Calu3 (cell line): ENCODE results near the gene DOHH. TPM values are rescaled to one million over a fixed set of nuclear protein-coding genes. Genes with fewer than 3 reads are reported as not detected.
"Not testable (repeated sequence)": the region's sequence is repeated elsewhere in the genome, so short reads cannot be mapped to it uniquely, and the experiment has no call there.

Experiments
- BruUV-seq: library from RNA; stranded (reverse); fragments of 400-500 nt; replicated peaks from 2 replicates; lab custom pipeline; 2021; lab: Mats Ljungman, UMichigan
- CTCF ChIA-PET: fragments of 300-600 bp; sonication (Branson Sonifier 250); formaldehyde crosslinking; loops from one replicate; lab custom pipeline; 2022; ENCODE audit warnings: antibody characterized with exemption; lab: Charles Lee
- DNase-seq: peaks from one replicate; pipeline ENCODE4 v3.0.0; 2022
- H3K27ac Mint-ChIP-seq: one replicate; pipeline ENCODE4 v1.8.0; 2022; ENCODE audit warnings: mixed read lengths; ENCODE audit not compliant: unreplicated experiment
- H3K27me3 Mint-ChIP-seq: one replicate; pipeline ENCODE4 v1.8.0; 2022; ENCODE audit warnings: mixed read lengths; ENCODE audit not compliant: unreplicated experiment
- H3K36me3 Mint-ChIP-seq: one replicate; pipeline ENCODE4 v1.8.0; 2022; ENCODE audit warnings: mild to moderate bottlenecking, moderate library complexity, mixed read lengths; ENCODE audit not compliant: insufficient read depth, unreplicated experiment
- H3K4me1 Mint-ChIP-seq: one replicate; pipeline ENCODE4 v1.8.0; 2022; ENCODE audit warnings: mild to moderate bottlenecking, low read depth, mixed read lengths; ENCODE audit not compliant: unreplicated experiment
- H3K4me3 Mint-ChIP-seq: one replicate; pipeline ENCODE4 v1.8.0; 2022; ENCODE audit warnings: mild to moderate bottlenecking, low read depth, moderate library complexity, mixed read lengths; ENCODE audit not compliant: unreplicated experiment
- H3K9me3 Mint-ChIP-seq: one replicate; pipeline ENCODE4 v1.8.0; 2022; ENCODE audit warnings: low read depth, mixed read lengths; ENCODE audit not compliant: unreplicated experiment
- CTCF ChIP-seq: fragments of 200-600 bp; IDR thresholded peaks from one replicate; pipeline ENCODE4 v1.8.0; 2022; ENCODE audit warnings: antibody characterized with exemption; ENCODE audit not compliant: unreplicated experiment
- intact Hi-C: fragments of 100-400 bp; cut with micrococcal nuclease; formaldehyde crosslinking; loops from one replicate; pipeline ENCODE4 v1.10.0; 2022; ENCODE audit not compliant: unreplicated experiment
- total RNA-seq: library from RNA; stranded (reverse); gene quantifications from 2 replicates; pipeline ENCODE4 v1.2.3, GENCODE V29; 2022

DOHH gene
- total RNA-seq, 1 experiment from 2014 or later: 11.6 TPM

- no peak for TF ChIP-seq CTCF
- no peak overlapping the region for H3K4me3 Mint-ChIP-seq
- H3K36me3 Mint-ChIP-seq: peaks cover 33% of the 10 kb centered on the region
- H3K9me3 Mint-ChIP-seq: no peaks in the 10 kb centered on the region
- H3K27ac Mint-ChIP-seq: no peak overlapping the region
- H3K27me3 Mint-ChIP-seq: no peaks in the 10 kb centered on the region
- CTCF ChIA-PET: no interaction called here
- intact Hi-C loops: no loop called here
- no peak for DNase-seq
- H3K4me1 Mint-ChIP-seq: no peaks in the 10 kb centered on the region
- BruUV-seq: no TSS peak
Measured at GRCh38 chr19:3530389-3530788, 29.9 kb upstream of the DOHH start.

DNA sequence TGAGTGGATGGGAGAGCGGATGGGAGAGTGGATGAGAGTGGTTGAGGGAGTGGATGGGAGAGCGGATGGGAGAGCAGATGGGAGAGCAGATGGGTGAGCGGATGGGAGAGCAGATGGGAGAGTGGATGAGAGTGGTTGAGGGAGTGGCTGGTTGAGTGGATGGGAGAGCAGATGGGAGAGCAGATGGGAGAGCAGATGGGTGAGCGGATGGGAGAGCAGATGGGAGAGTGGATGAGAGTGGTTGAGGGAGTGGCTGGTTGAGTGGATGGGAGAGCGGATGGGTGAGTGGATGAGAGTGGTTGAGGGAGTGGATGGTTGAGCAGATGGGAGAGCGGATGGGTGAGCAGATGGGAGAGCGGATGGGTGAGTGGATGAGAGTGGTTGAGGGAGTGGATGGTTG is 28.8 kb upstream of the DOHH start:
- intact Hi-C loops, H3K4me1 Mint-ChIP-seq, H3K4me3 Mint-ChIP-seq, H3K27me3 Mint-ChIP-seq, BruUV-seq, H3K27ac Mint-ChIP-seq, DNase-seq, CTCF ChIA-PET, H3K9me3 Mint-ChIP-seq: not testable (repeated sequence)
- peaks cover 22% of the 10 kb centered on the region for H3K36me3 Mint-ChIP-seq

GRCh38 chr19:3528539-3529211 is 28.2 kb upstream of the DOHH start:
- Mint-ChIP-seq H3K36me3 (peaks cover 25% of the 10 kb centered on the region), H3K27me3 (no peaks in the 10 kb centered on the region), H3K9me3 (no peaks in the 10 kb centered on the region), H3K27ac (no peak overlapping the region), H3K4me3 (no peak overlapping the region), H3K4me1 (no peaks in the 10 kb centered on the region)
- no peak for DNase-seq
- intact Hi-C loops: no loop called here
- BruUV-seq: no TSS peak
- CTCF ChIA-PET: interaction anchor here (0.6 kb wide), 1 partner anchor 161 kb away, joined by 3 read pairs; no protein-coding TSS in a partner anchor
- TF ChIP-seq CTCF: no peak

DNA sequence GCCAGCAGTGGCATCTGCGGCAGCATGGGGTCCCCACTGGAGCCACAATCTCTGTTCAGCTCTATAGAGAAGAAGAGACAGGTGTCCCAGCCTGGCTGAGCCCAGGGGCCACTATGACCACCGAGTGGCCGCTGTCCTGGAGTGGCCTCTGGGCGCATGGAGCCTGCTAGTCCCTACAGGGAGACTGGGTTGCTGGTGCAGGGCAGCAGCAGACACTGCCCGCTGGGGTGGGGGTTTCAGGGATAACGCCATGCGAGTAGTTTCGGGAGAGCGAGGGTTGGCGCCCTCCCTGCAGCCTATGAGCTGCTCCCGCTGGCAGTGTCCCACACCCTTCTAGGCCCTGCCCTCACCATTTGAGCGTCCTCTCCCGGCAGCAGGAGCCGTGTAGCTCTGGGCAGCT is 27.6 kb upstream of the DOHH start:
- intact Hi-C loops: no loop called here
- no peaks in the 10 kb centered on the region for H3K4me1 Mint-ChIP-seq
- no peak overlapping the region for H3K4me3 Mint-ChIP-seq
- H3K36me3 Mint-ChIP-seq: peaks cover 21% of the 10 kb centered on the region
- TF ChIP-seq CTCF: no peak
- no peaks in the 10 kb centered on the region for H3K9me3 Mint-ChIP-seq
- no peak for DNase-seq
- H3K27ac Mint-ChIP-seq: no peak overlapping the region
- no TSS peak for BruUV-seq
- CTCF ChIA-PET: interaction anchor here (0.6 kb wide), 2 partner anchors 30 to 162 kb away, joined by 3 read pairs; no protein-coding TSS in a partner anchor
- no peaks in the 10 kb centered on the region for H3K27me3 Mint-ChIP-seq
